CD4-positive, alpha-beta T cell treated with Interleukin-4 for 1 hour (primary cell): ENCODE measurements around the gene BEGAIN.

ENCODE experiments used
- DNase-seq, 2 donors: peaks; one replicate each; pipeline ENCODE4 v3.0.0-alpha.2; 2020 to 2022

BEGAIN gene

DNA sequence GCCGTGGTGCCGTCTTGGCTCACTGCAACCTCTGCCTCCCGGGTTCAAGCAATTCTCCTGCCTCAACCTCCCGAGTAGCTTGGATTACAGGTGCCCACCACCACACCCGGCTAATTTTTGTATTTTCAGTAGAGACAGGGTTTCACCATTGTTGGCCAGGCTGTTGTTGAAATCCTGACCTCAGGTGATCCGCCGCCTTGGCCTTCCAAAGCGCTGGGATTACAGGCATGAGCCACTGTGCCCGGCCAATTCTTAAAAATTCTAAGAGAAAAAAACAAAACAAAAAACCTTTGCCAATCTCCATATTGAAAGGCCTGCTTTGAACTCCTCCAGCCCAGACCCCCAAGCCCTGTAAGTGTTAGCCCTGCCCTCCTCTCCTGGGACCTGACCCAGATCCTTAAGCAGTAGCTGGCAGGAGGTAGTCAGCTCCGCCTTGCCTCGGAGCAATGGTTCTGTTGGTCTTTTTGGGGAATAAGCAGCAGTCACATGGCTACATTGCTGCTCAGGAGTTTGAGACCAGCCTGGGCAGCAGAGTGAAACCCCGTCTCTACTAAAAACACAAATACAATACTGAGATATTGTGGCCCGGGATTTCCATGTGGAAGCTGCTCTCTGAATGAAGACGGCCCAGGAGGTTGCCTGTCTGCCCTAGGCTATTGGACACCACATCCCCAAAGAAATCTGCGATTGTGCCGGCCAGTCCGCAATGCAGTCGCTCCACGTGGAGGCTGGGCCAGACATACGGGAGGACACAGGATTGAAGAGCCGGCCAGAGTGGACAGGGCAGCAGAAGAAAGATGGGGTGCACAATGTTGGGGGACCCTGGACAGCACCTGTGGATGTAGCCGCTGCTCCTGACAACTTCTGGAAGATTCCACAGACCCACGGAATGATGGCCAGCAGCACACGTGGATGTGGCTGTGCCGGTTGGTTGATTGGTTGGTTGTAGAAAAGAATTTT is 28.8 kb upstream of the BEGAIN start:
- no peak for DNase-seq

DNA sequence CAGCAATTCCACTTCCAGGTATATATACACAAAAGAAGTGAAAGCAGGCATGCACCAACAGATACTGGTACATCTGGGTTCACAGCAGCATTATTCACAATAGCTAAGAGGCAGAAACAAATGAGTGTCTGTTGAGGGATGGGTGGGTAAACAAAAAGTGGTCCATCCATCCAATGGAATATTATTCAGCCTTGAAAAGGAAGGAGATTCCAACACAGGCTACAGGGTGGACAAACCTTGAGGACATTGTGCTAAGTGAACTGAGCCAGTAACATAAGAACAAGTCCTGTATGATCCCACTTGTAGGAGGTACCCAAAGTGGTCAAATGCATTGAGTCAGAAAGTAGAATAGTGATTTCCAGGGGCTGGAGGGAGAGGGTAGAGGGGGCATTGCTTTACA is 27.6 kb upstream of the BEGAIN start:
- no peak for DNase-seq

DNA sequence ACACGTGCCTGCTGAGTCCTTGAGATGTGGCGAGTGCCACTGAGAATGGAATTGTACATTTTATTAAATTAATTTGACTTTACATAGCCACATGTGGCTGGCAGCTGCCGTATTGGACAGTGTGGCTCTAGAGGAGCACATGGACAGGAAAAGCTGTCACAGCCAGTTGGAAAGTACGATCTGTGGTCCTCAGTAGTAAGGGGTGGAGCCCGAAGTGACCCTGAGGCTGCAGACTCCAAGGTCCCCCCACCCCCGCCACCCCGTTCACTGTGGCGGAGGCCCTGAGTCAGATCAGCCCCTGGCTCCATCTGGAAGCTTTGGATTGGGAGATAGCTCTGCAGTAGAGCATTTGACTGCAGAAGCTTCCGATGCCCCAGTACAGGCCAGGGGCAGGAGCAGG is 25.8 kb upstream of the BEGAIN start:
- no peak for DNase-seq

DNA sequence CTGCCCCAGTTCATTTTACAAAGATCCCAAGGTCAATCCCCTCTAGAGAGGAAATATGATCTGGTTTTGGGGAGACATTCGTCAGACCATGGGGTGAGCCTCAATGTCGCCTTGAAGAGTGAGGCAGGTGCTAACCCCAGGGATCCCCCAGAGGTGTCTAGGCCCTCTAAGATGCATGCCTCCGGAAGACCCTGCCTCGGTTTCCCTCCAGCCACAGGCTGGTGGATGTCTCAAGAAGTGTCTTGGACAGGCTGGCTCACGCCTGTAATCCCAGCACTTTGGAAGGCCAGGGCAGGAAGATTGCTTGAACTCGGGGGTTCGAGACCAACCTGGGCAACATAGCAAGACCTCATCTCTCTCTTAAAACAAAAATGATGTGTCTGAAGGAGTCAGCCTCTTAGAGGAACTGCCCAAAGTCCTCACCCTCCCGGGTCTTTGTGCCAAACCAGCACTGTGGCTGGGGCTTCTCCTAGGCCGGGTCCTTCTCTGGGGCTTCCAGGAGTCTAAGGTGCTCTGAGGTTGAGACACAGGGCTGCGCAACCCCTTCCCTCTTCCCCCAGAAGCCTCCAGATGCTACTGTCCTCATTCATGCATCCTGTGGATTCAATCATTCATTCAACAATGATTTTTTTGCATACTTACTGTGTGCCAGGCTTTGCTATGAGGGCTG is 24.7 kb upstream of the BEGAIN start:
- no peak for DNase-seq

DNA sequence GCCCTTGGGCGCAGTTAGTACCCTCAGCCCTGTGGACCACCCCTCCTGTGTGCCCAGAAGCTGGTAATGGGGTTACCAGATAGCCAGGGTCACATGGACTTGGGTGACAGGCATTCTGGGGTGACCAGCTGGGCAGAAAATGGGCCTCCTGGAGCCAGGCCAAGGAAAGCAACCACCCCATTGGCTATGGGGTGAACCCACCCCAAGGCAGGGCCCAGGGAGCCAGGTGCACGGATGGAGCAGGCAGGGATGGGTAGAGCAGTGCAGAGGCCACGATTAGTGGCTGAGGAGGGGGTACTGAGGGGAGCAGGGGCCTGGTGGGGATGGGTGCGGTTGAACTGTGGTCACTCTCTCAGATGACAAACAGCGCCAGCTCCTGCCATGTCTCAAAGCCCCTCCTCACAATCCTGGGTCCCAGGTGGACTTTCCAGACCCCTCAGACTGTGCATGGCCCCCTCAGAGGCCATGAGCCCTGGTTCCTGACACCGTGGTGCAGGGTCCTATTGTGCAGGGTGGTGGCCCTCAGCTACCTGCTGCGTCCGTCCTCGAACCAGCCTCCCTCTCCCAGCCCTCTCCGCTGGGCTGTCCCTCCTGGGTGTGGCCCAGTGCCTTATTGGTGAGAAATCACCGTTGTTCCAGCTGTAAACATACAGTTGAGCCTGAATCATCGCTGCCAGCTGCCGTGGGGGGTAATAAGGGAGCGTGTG is 23.4 kb upstream of the BEGAIN start:
- no peak for DNase-seq

DNA sequence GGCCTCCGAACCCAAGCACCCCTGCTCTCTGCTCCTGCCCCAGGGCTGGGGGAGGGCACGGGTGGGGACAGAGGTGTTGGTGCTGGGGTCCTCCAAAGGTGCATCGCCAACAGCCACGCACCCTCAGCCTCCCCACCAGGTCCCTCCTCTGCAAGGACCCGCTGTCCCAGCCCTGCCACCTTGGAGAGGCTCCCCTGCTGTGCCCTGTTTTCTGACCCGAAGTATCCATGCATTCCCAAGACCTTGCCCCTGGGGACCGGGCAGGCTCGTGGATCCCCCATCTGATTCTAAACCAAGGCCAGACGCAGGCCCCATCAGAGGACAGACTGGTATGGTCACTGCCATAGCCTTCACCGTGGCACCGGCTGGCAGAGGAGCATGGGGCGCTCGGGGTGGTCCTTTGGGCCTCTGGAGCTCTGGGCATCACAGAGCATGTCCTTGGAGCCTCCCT is 22.7 kb upstream of the BEGAIN start:
- DNase-seq: no peak

DNA sequence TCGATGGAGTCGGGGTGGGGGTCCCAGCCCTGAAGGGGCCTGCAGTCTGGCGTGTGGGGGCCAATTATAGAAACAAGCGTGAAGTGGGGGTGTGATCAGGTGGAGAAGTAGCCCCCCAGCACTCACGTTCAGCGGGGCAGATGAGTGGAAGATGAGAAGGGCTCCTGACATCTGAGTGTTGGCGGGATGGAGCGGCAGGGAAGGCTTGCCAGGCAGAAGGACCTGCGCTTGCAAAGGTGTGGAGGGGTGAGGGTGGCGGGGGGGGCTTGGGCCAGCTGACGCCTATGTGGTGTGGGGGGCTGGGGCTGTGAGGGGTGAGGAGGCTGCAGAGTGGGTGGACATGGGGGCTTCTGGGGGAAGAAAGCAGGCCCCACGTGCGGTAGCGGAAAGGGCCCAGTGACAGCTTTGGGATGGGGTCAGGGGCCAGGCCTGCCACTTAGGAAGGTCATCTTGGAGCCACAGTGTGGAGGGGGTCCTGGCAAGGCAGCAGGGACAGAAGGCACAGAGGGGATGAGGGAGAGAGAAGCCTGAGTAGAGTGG is 22.2 kb upstream of the BEGAIN start:
- DNase-seq: no peak

DNA sequence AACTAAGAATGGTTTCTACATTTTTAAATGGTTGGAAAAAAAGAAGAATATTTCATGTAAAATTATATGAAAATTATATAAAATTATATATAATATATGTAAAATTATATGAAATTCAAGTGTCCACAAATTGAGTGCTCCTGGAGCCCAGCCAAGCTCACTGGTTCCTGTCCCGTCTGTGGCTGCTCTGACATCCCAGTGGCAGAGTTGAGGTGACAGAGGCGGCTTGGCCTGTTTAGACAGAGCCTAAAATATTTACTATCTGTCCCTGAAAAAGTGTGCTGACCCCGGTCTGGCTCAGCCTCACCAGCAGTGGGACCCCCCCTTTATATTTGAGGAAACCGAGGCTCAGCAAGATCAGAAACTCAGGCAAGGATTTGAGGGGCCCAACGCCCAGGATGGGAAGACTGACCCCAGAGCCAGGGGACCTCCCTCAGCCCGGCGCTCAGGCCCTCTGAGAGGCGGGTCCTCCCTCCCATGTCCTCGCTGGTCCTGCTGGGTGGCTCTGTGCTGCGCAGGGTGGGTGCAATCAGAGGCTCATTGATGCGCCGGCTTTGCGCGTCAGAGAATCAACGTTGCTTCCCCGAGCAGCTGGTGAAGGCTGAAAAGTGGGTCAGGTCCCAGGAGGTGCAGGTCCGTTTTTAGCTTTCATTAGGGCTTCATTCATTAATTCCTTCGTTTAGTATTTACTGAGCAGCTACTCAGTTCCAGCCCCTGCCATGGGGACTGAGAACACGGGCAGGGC is 21.5 kb upstream of the BEGAIN start:
- DNase-seq: no peak

DNA sequence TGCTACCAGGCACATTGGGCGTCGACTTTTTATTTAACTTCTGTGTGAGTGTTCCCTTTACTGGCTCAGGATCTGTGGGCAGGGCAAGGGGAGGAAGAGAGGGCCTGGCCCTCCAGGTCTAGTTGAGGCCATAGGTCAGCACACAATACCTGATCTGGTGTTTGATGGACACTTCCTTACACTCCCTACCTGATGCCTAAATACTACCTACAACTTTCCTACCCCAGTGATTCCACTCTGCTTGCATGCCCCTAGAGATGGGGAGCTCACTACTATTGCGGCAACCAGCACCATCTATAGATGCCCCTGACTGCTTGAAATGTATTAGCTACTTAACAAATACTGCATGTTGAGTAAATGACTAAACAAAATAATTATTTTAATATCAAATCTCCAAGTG is 20.8 kb upstream of the BEGAIN start:
- no peak for DNase-seq

DNA sequence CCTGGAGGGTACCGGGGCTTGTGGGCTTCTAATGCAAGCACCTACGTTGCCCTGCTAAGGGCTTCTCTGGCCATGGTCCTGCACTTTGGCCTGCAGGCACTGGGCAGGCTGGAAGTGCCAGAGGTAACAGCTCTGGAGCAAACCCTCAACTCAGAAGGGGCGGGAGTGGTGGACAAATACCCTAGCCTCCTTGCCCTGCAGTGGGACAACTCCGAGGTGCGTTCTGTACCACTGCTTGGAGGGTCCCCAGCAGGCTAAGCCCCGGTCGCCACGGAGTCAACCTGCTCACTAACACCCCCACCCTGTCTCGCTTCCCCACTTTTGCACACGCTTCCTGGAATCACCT is 20.4 kb upstream of the BEGAIN start:
- DNase-seq: no peak

DNA sequence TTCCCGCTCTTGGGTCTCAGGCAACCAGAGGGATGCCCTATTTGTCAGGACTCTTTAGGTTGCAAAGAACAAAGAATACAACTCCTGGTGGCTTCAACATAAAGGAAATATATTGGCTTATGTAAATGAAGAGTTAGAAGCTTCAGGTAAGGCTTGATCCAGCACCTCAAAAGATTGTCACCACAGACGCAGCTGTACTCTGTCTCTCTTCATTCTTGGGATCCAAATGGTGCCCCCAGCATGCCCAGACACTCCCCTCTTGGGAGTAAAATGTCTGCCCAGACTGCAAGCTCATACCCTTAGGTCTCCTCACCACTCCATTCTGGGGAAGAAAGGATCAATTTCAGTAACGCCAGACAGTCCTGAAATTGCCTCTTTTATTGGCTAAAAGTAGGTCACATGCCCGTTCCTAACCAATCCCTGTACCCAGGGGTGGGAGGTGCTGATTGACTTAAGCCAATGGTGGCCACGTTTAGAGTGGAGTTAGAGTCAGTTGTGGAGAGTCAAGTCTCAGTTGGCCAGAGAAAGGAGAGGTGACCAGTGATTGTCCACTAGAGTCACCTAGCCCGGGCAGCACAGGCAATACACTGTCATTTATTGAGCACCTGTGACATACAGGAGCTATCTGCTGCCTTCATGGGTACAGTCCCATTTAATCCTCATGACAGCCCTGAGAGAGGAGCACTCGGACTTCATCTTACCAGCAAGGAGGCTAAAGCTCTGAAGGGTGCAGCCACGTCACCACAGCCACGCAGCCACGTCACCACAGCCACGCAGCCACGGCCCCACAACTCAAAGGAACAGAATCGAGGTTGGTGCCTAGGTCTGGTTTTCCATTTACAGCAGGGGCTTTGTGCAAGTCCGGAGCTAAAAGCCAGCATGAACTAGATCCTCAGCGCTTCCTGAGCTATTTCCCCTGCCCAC is 19.7 kb upstream of the BEGAIN start:
- DNase-seq: no peak

DNA sequence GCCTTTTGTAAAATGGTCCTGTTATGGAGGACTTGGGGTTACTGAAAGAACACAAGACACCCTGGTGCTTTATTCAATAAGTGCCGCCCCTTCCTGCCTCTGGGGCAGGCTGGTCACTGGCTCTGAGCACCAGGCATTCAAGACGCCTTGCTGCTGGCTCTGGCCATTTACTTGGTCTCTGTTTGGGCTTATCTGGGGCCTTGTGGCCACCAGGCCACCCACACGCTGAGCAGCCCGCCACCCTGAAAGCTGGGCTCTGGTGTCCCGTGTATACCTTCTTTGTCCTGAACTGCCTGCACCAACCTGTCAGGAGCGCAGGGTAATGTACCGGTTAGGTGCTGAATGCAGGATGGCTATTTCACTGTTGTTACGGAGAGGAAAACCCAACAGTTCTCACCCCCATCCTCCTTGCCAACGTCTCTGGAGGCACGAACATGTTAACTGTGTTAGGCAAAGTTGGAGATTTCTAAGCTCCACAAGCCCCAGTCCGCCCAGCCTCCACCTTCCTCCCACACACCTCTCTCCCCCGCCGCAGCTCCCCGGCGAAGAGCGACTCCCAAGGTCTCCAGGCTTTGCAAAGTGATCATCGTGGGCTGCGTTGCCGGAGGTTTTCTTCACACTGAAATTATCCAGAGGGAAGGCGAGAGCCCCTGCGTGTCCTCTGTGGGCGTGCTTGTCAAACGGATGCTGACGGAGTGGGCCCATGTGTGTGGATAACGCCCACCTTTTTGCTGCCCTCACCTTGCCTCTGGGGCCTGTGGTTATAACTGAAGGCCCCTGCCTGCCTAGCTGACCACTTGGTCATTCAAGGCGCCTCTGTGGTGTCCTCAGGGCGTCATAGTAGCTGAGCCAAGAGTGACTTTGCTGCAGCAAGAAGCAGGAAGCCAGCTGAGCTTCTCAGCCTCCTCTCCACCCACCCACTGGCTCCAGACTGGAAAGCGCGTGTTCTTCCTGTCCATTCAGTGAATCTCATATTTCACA is 18.8 kb upstream of the BEGAIN start:
- DNase-seq: no peak

DNA sequence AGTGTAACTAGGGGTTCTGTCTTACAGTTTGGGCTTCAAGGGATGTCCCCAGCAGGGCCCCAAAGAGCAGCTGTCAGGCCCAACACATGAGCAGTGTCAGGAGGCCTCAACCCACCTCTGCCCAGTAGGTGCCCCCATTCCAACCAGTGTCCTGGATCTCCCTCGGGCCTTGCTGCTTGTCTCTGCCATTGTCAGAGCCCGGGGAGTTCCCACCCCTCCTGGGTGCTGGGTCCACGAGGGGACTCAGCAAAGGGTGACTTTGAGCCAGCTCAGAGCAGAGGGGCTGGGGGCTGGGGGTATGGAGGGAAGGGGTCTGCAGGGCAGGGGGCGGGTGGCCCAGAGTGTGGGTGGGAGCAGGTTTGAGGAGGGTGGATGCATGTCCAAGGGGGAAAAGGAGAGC is 18.0 kb upstream of the BEGAIN start:
- no peak for DNase-seq

DNA sequence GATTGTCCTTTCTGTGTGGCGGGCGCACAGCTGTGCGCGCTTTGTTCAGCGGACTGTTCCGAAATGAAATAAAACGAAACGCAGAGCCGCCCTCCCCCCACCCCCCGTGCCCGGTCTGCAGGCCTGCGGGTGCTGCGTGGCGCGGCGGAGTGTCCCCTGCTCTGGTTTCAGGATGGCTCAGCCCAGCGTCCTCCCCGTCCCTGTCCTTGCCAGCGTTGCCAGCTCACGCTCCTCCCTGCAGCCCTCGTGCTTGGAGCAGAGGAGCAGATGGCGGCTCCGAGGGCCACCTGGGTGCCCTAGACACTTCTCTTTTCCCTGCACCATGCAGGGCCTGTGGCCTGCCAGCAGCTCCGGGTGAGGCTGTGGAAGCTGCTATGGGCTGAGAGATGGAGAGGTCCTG is 17.5 kb upstream of the BEGAIN start:
- DNase-seq: no peak

DNA sequence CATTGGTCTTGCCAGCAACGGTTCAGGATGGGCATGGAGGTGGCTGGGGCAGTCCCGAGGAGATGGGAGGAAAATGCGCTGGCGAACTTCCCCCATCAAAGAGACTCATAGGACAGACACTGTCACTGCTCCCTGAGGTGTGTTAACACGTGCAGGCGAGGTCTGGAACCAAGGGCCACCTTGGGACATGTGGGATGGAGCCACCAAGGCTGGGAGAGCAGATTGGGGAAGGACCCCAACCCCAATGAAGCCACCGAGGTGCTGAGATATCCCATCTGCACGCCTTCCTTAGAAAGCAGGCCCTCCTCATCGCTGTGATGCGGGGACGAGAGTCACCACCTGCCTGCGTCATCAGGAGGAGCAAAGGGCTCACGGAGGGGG is 16.9 kb upstream of the BEGAIN start:
- no peak for DNase-seq

DNA sequence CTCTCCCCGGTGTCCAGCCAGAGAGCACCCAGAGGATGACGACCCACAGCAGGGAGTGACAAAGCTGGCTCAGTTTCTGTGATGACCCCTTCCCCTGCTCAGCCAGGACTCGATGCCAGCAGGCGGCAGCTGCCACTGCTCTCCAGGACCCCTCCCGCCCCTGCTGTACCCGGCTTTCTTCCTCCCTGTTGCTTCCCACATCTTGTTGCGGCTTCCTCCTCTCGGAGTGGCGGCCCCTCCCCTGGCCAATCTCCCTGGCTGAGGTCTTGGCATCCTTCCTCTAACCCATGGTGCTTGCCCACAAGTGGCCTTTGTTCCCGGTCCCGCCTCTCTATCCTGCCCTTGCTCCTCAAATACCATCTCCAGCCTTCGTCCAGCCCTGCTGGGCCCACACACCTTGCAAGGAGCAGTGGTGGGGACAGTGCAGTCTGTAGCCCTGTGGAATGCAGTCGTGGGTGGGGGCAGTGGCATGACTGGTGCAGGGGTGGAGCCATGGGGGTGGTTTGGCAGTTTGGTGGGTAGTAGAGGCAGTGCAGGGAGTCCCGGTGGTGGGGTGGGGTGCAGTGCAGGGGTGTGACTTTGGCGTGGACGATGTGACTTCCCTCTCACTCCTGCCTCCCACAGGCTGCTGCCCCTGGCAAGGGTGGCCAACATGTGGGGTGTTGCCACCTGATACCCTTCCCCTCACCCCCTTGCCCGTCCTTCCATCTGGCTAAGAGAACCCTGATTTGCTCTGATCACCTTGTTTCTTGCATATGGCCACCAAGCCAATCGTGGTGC is 16.3 kb upstream of the BEGAIN start:
- DNase-seq: no peak

DNA sequence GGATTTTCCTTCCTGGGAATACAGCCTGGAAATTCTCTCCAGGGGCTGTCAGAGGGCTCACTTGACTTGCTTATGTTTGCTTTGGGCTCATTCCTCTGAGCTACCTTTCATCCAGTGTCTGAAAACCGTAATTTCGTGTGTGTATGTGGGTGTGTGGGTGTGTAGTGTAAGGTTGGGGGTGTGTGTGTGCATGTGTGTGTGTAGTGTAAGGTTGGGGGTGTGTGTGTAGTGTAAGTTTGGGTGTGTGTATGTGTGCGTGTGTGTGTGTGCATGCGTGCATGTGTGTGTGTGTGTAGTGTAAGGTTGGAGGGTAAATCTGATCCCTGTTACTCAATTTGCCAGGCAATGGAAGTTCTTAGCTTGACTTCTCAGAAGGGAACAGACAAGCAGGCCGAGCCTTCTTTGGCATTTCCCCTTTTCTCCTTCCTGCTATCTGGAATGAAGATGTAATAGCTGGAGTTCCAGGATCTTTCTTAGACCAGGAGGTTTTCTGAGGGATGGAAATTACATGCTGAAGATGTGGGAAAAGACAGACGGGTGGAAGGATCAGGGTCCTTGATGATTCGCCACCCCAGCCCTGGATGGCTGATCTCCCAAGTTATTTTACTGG is 15.5 kb upstream of the BEGAIN start:
- no peak for DNase-seq

DNA sequence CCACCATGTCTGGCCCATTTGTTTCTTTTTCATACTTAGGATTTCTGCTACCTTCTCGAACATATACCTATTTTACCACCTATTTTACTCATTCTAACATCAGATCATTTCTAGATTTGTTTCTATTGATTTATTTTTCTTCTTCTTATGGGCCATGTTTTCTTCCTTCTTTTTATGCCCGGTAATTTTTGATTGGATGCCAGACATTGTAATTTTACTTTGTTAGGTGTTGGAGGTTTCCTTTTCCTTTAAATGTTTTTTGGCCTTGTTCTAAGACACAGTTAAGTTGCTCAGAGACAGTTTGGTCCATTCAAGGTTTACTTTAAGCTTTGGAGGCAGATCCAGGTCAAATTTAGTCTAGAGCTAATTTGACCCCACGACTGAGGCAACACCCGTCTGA is 14.7 kb upstream of the BEGAIN start:
- DNase-seq: no peak

DNA sequence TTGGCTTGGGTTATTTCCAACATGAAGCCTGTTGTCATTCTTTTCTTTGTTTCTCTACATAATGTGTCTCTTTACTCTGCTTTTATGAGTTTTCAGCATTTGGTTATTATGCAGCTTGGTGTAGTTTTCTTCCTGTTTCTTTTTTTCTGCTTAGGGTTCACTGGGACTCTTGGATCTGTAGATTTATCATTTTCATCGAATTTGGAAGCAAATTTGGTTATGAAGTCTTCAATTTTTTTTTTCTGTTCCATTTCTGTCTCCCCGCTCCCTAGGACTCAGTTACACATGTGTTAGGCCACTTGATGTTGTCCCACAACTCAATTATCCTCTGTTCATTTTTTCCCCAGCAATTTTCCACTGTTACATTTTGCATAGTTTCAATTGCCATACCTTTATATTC is 13.8 kb upstream of the BEGAIN start:
- DNase-seq: no peak
